HepG2 (cell line): ENCODE measurements around the gene DCHS2. TPM values are rescaled to one million over a fixed set of nuclear protein-coding genes. Genes with fewer than 3 reads are reported as not detected.

Experiments
- ATAC-seq: fragments of 200-7000 bp; cut with Tn5 transposase; 3 replicates; pipeline ENCODE4 v1.9.1; 2020; ENCODE audit warnings: mild to moderate bottlenecking, moderate library complexity
- BruUV-seq: library from RNA; stranded (reverse); fragments of 400-500 nt; replicated peaks from 2 replicates; lab custom pipeline; 2021; lab: Mats Ljungman, UMichigan
- CTCF ChIA-PET: fragments of 300-600 bp; formaldehyde crosslinking; extraction: SDS; loops from one replicate; lab custom pipeline; 2021; ENCODE audit warnings: low total read pairs, inconsistent platforms, low intra/inter-chr PET ratio; lab: Yijun Ruan, JAX
- POLR2A ChIA-PET: fragments of 350-600 bp; sonication (Branson Sonifier 250); formaldehyde crosslinking; loops from one replicate; lab custom pipeline; 2020; ENCODE audit warnings: antibody characterized with exemption, inconsistent platforms; lab: Yijun Ruan, JAX
- DNase-seq: peaks from one replicate; pipeline ENCODE4 v3.0.0-alpha.2; 2015; ENCODE audit warnings: low spot score
- FAIRE-seq: peaks from 3 replicates; lab custom pipeline; 2011; peaks lifted over from hg19 to GRCh38; lab: Jason Lieb, UNC
- H2AFZ ChIP-seq: one replicate; pipeline ENCODE4 v1.6.1; 2011; ENCODE audit warnings: low read length, inconsistent platforms
- H3K27ac ChIP-seq: fragments of 300-600 bp; 3 replicates; pipeline ENCODE4 v1.8.0; 2011; ENCODE audit warnings: mixed run types, mild to moderate bottlenecking, mixed read lengths, low read length, inconsistent platforms; ENCODE audit not compliant: insufficient read depth; ENCODE audit errors: extremely low read length
- H3K27me3 ChIP-seq, 2 experiments: fragments of 200-600 bp in 1 of 2; 2 replicates in 1 of 2; 3 replicates in 1 of 2; pipeline versions ENCODE4 v1.6.0 to v1.8.0; 2011; ENCODE audit warnings: low read length in 2 of 2, mild to moderate bottlenecking in 2 of 2, moderate library complexity in 2 of 2, inconsistent platforms in 1 of 2; ENCODE audit not compliant: insufficient read depth in 2 of 2, control insufficient read depth in 1 of 2
- H3K36me3 ChIP-seq, 2 experiments: fragments of 200-600 bp in 1 of 2; replicated peaks in 1 of 2; 2 replicates in 1 of 2; 3 replicates in 1 of 2; pipeline versions ENCODE4 v1.5.1 to v1.8.0; 2011; ENCODE audit warnings: low read length in 2 of 2, inconsistent platforms in 1 of 2; ENCODE audit not compliant: insufficient read depth in 2 of 2, control insufficient read depth in 1 of 2
- H3K4me1 ChIP-seq: 2 replicates; pipeline ENCODE4 v1.5.1; 2012; ENCODE audit warnings: low read length, inconsistent platforms; ENCODE audit not compliant: insufficient read depth
- H3K4me2 ChIP-seq: 2 replicates; pipeline ENCODE4 v1.6.0; 2011; ENCODE audit warnings: low read depth, low read length, inconsistent platforms
- H3K4me3 ChIP-seq, 3 experiments: fragments of 200-600 bp in 1 of 3; sonication (generic), shearing (Covaris generic) in 1 of 3; replicated peaks in 1 of 3; 2 replicates each; pipeline ENCODE4 v1.5.1; 2011 to 2016; ENCODE audit warnings: low read length in 3 of 3, inconsistent platforms in 2 of 3, low read depth in 2 of 3, mild to moderate bottlenecking in 2 of 3, control low read depth in 1 of 3, mixed read lengths in 1 of 3; ENCODE audit not compliant: insufficient read depth in 1 of 3
- H3K79me2 ChIP-seq: one replicate; pipeline ENCODE4 v1.6.1; 2011; ENCODE audit warnings: low read length, inconsistent platforms; ENCODE audit not compliant: insufficient read depth
- H3K9ac ChIP-seq: 2 replicates; pipeline ENCODE4 v1.6.0; 2011; ENCODE audit warnings: mild to moderate bottlenecking, low read depth, low read length, inconsistent platforms; ENCODE audit not compliant: insufficient read depth
- H3K9me3 ChIP-seq: 2 replicates; pipeline ENCODE4 v1.5.1; 2012; ENCODE audit warnings: mild to moderate bottlenecking, low read length
- H4K20me1 ChIP-seq: 2 replicates; pipeline ENCODE4 v1.6.0; 2011; ENCODE audit warnings: inconsistent platforms, mild to moderate bottlenecking, low read length, moderate library complexity; ENCODE audit not compliant: insufficient read depth
- ARID2 ChIP-seq: sonication (generic); formaldehyde crosslinking; IDR thresholded peaks from 2 replicates; pipeline ENCODE4 v1.8.1; 2022; ENCODE audit warnings: mild to moderate bottlenecking, missing genetic modification reagents, borderline replicate concordance
- EED ChIP-seq: sonication (generic); formaldehyde crosslinking; IDR thresholded peaks from 2 replicates; pipeline ENCODE4 v1.5.0; 2020; ENCODE audit warnings: mild to moderate bottlenecking, missing genetic modification reagents
- FOXM1 ChIP-seq: sonication (generic); formaldehyde crosslinking; IDR thresholded peaks from 2 replicates; pipeline ENCODE4 v1.5.0; 2020; ENCODE audit warnings: missing genetic modification reagents
- HMG20A ChIP-seq: IDR thresholded peaks from 2 replicates; pipeline ENCODE4 v1.6.1; 2016; ENCODE audit warnings: borderline replicate concordance
- MEIS1 ChIP-seq: sonication (generic); formaldehyde crosslinking; IDR thresholded peaks from 2 replicates; pipeline ENCODE4 v1.9.0; 2021; ENCODE audit warnings: mild to moderate bottlenecking, missing genetic modification reagents, moderate library complexity, borderline replicate concordance
- PHB2 ChIP-seq: fragments of 450-650 bp; IDR thresholded peaks from 2 replicates; pipeline ENCODE4 v1.6.1; 2018; ENCODE audit not compliant: partially characterized antibody
- PHF20 ChIP-seq: sonication (generic); formaldehyde crosslinking; IDR thresholded peaks from 2 replicates; pipeline ENCODE4 v1.5.0; 2020; ENCODE audit warnings: mild to moderate bottlenecking, missing genetic modification reagents
- ZNF256 ChIP-seq: sonication (generic); formaldehyde crosslinking; conservative IDR thresholded peaks from 2 replicates; pipeline ENCODE4 v1.4.0; 2020; ENCODE audit warnings: missing genetic modification reagents
- ZNF260 ChIP-seq: sonication (generic); formaldehyde crosslinking; IDR thresholded peaks from 2 replicates; pipeline ENCODE4 v1.4.0; 2020; ENCODE audit warnings: missing genetic modification reagents, low read depth, mild to moderate bottlenecking, borderline replicate concordance
- ZSCAN12 ChIP-seq: sonication (generic); formaldehyde crosslinking; IDR thresholded peaks from 2 replicates; pipeline ENCODE4 v1.9.0; 2021; ENCODE audit warnings: mild to moderate bottlenecking, missing genetic modification reagents
- WGBS: methylation state at CpG from one replicate; pipeline ENCODE4 v1.1.6; 2017; ENCODE audit warnings: low lambda C conversion rate; 5-methylcytosine and 5-hydroxymethylcytosine counted together
- in situ Hi-C: cut with HindIII; loops from 2 replicates; pipeline ENCODE4 v1.10.0; 2017; ENCODE audit warnings: low pct_unique_long_range_greater_than_20kb; ENCODE audit not compliant: extremely low pct_ligation_motif_present
- intact Hi-C: fragments of 100-400 bp; cut with micrococcal nuclease; formaldehyde crosslinking; loops from one replicate; pipeline ENCODE4 v1.10.0; 2022; ENCODE audit not compliant: unreplicated experiment
- polyA plus RNA-seq, 8 experiments: library from polyadenylated mRNA; depleted of rRNA in 3 of 8; stranded (reverse) in 7 of 8; unstranded in 1 of 8; fragments of >200 nt; fragmentation: Illumina TruSeq in 4 of 8; extraction: Trizol in 4 of 8; gene quantifications; 2 replicates each; pipeline versions ENCODE4 v1.2.1 to v1.2.3, GENCODE V29; 2011 to 2016; ENCODE audit warnings: low read depth in 4 of 8, missing spikeins in 1 of 8, mixed read lengths in 1 of 8; ENCODE audit not compliant: insufficient read depth in 1 of 8
- total RNA-seq, 5 experiments: library from RNA; depleted of rRNA; stranded (reverse); fragments of >200 nt; fragmentation: Illumina TruSeq; extraction: Trizol; gene quantifications; 2 replicates each; pipeline ENCODE4 v1.2.3, GENCODE V29; 2016; ENCODE audit warnings: low read depth in 1 of 5
- TF ChIP-seq, protein P1 (sequence below): sonication (generic); formaldehyde crosslinking; IDR thresholded peaks from 2 replicates; pipeline ENCODE4 v1.5.0; 2020; ENCODE audit warnings: missing genetic modification reagents
- TF ChIP-seq, protein P2 (sequence below): fragments of 450-650 bp; IDR thresholded peaks from 2 replicates; pipeline ENCODE4 v1.6.1; 2017; ENCODE audit warnings: mild to moderate bottlenecking

The DCHS2 gene
- total and polyA plus RNA-seq, 2 of the 13 experiments (the other 11 are each of a cell fraction or from before 2014, with no cell fraction given): 0.03 TPM; not detected in 1

GRCh38 chr4:154184238-154184637 is 307.4 kb downstream of the DCHS2 start:
- ATAC-seq (no peak), DNase-seq (no peak), FAIRE-seq (no peak)
- ChIA-PET POLR2A (no interaction called here), CTCF (no interaction called here)
- no peak overlapping the region for H3K27ac ChIP-seq
- H3K4me2 ChIP-seq: no peak overlapping the region
- no peak overlapping the region for H3K9ac ChIP-seq
- H3K79me2 ChIP-seq: no peaks in the 10 kb centered on the region
- WGBS: 7% methylated on average over 6 of the region's 6 CpGs
- H3K9me3 ChIP-seq: no peaks in the 10 kb centered on the region
- no peak overlapping the region for H2AFZ ChIP-seq
- no peaks in the 10 kb centered on the region for H3K4me1 ChIP-seq
- H3K36me3 ChIP-seq: no peaks in the 10 kb centered on the region
- H4K20me1 ChIP-seq: no peaks in the 10 kb centered on the region
- no peak overlapping the region for H3K4me3 ChIP-seq
- in situ Hi-C loops (no loop called here), intact Hi-C loops (no loop called here)
- H3K27me3 ChIP-seq: no peaks in the 10 kb centered on the region; a peak in 1 of 5 replicates
- BruUV-seq: no TSS peak
- TF ChIP-seq, protein P1, sequence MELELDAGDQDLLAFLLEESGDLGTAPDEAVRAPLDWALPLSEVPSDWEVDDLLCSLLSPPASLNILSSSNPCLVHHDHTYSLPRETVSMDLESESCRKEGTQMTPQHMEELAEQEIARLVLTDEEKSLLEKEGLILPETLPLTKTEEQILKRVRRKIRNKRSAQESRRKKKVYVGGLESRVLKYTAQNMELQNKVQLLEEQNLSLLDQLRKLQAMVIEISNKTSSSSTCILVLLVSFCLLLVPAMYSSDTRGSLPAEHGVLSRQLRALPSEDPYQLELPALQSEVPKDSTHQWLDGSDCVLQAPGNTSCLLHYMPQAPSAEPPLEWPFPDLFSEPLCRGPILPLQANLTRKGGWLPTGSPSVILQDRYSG (CRISPR knock-in tag): no peak
- no peak for TF ChIP-seq FOXM1 (CRISPR knock-in tag)
- no peak for TF ChIP-seq ZNF256 (CRISPR knock-in tag)
- no peak for TF ChIP-seq PHF20 (CRISPR knock-in tag)
- TF ChIP-seq EED (CRISPR knock-in tag): no peak
- TF ChIP-seq MEIS1 (CRISPR knock-in tag): no peak
- TF ChIP-seq ARID2 (CRISPR knock-in tag): no peak
- TF ChIP-seq, protein P2, sequence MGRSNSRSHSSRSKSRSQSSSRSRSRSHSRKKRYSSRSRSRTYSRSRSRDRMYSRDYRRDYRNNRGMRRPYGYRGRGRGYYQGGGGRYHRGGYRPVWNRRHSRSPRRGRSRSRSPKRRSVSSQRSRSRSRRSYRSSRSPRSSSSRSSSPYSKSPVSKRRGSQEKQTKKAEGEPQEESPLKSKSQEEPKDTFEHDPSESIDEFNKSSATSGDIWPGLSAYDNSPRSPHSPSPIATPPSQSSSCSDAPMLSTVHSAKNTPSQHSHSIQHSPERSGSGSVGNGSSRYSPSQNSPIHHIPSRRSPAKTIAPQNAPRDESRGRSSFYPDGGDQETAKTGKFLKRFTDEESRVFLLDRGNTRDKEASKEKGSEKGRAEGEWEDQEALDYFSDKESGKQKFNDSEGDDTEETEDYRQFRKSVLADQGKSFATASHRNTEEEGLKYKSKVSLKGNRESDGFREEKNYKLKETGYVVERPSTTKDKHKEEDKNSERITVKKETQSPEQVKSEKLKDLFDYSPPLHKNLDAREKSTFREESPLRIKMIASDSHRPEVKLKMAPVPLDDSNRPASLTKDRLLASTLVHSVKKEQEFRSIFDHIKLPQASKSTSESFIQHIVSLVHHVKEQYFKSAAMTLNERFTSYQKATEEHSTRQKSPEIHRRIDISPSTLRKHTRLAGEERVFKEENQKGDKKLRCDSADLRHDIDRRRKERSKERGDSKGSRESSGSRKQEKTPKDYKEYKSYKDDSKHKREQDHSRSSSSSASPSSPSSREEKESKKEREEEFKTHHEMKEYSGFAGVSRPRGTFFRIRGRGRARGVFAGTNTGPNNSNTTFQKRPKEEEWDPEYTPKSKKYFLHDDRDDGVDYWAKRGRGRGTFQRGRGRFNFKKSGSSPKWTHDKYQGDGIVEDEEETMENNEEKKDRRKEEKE: no peak
- TF ChIP-seq HMG20A (CRISPR knock-in tag): no peak
- no peak for TF ChIP-seq ZNF260 (CRISPR knock-in tag)
- no peak for TF ChIP-seq ZSCAN12 (CRISPR knock-in tag)
- no peak for TF ChIP-seq PHB2
